GM19467 (cell line): ENCODE data around the gene SLC23A2.
A peak's percentile ranks its signal among the peaks of the same experiment; 100 is the strongest.
"Not testable (repeated sequence)": the region's sequence is repeated elsewhere in the genome, so short reads cannot be mapped to it uniquely, and the experiment has no call there.

Experiments used
- ATAC-seq: cut with Tn5 transposase; IDR thresholded peaks from one replicate; pipeline ENCODE4 v1.9.1; 2021; ENCODE audit warnings: mild to moderate bottlenecking, moderate library complexity; ENCODE audit not compliant: unreplicated experiment

SLC23A2 gene

DNA sequence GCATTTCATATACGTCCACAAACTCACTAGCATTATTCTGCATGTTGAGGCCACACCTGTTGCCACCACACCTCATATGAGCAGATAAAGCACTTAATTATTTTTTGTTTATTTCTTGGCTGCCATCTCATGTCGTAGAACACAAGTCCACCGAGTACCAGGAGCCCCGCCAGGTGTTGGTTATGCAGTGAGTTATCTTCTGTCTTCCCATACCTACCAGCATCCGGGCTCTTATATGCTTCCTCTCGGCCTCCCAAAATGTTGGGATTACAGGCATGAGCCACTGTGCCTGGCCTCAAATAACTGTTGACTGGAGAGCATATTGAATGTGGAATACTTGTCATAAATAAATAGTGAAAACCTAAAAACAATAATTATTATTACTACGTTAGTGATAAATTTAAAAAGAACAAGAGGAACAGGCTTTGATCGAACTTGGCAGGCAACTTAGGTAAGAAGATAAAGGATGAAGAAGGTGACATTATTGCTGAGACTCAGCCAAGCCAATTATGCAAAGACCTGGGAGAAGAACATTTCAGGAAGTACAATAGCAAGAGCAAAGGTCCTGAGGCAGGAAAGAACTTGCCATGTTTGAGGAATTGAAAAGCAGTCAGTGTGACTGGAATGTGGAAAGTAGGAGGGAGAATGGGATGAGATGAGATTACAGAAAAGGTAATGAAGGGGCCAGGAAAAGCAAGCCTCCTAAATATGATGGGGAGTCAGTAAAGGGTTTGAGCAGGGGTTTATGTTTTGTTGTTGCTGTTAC lies 12.6 kb upstream of the SLC23A2 start:
- no peak for ATAC-seq

DNA sequence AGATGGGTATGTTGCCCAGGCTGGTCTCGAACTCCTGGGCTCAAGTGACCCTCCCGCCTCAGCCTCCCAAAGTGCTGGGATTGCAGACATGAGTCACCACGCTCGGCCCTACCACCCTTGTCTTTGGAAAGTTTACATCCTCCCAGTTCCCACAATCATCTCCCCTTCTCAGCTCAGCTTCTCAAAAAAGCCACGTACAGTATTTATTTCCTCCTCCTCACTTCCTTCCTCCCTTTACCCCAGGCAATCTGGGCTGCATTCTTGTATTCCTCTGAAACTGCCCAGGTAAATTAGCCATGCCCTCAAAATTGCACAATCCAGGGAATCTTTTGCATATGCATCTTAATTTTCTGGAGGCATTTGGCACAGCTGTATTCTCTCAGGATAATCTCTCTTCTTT lies 7.4 kb upstream of the SLC23A2 start:
- ATAC-seq: no peak

DNA sequence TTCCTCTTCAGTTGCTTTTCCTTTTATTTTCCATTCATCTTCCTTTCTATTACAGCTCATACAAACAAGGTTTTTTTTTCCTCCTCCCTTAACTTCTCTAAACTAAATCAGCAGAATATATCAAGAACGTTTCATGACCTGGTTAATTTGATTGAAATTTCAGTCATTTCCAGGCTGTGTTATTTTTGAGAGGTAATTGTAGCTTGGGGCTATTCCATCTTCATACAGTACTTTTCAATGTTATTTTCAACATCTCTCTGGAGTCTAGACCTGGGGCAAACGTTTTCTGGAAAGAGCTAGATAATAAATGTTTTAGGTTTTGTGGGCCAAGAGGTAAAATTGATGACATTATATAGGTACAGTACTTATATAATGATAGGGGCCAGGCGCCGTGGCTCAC lies 4.0 kb upstream of the SLC23A2 start:
- ATAC-seq: no peak

DNA sequence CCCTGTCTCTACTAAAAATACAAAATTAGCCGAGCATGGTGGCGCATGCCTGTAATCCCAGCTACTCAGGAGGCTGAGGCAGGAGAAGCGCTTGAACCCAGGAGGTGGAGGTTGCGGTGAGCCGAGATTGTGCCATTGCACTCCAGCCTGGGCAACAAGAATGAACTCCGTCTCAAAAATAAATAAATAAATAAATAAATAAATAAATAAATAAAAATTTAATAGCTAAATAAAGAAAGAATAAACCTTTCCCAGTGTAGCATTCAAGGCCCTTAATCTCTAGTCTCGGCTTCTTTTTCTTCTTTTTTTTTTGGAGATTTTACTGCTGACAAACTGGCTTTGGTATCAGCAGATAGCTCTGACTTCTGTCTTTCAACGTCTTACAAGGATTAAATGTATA lies 3.5 kb upstream of the SLC23A2 start:
- not testable (repeated sequence) for ATAC-seq

DNA sequence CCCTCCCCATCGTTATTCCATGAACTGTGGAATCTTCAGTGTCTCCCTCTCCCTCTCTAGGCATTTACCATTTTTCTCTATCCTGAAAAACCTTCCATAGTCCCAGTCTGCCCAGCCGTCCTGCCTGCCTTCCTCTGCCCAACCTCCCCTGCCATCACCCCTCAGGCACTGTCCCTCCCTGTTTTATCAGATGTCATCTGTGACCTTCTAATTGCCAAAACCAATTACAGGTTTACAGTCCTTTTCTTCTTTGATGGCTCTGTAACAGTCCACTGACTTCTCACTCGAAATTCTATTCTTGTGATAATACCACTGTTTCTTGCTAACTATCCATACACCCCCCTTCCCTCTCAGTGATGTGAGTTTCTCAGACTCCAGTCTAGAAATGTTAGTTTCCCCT lies 2.3 kb upstream of the SLC23A2 start:
- no peak for ATAC-seq

DNA sequence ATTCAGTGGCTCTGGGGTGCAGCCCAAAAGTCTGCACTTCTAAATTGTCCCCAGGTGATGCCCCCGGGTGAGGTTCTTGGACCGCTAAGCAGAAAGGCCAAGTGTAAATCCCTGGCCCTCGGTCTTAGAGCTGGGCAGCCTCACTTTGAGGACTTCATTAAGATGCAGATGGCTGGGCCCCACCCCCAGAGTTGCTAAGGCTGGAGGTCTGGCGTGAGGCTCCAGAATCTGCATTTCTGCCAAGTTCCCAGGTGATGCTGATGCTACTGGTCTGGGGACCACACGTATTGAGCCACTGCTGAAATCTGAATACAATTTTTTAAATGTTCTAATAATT lies 735 bp upstream of the SLC23A2 start:
- no peak for ATAC-seq

DNA sequence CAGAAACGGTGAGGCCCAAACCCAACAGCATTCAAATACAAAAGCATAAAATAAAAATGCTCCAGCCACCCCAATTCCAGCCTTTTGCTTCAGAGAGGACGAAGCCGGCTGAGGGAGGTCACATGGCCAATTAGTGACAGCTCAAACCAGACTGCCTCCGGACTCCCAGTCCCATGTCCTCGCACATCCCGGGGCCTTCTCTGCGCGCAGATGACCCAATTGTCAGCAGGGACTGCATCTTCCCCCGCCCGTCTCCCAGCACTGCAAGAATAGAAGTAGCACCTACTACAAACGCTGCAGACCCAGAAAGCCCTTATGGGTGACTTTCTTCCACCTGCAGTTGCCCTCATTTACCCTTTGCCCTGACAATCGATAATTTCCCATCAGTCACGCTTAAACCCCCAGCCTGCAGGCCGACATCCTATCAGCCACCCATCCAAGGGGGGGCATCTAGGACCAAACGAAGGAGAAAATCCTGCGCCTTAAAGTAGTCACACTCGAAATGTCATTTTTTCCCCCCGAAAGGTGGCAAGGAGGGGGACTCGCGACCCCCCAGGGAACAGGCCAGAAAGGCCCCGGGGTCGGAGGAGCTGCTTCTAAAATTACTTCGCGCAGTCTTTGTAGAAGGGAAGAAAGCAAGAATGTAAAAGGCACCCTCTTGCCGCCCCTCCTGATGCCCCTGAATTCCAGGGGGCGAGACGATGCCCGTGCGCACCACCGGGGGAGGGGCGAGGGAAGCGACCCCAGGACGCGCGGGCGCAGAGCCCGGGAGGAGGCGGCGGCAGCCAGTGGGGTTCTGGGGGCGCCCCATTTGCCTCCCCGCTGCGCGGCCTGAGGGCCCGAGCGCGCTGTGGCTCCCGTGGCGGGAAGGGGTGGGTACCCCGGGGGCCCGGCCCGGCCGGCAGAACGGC lies 792 bp downstream of the SLC23A2 start:
- no peak for ATAC-seq

DNA sequence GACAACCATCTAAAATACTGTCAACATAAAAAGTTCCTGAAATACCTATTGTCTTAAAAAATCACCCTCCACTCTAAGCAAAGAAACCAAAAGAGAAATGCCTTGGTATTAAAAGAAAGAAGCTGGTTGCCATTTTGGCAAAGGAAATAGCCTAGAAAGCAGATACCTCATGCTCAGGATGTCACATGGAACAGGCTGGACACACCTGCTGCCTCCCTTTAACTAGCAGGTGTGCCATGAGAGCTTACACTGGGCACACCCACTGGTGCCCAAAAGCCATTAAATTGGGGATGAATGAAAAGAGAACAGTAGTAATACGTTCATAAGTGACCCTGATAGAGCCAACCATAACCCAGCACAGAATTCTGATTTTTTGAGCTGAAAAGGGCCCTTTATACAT lies 1.5 kb downstream of the SLC23A2 start:
- ATAC-seq: no peak

DNA sequence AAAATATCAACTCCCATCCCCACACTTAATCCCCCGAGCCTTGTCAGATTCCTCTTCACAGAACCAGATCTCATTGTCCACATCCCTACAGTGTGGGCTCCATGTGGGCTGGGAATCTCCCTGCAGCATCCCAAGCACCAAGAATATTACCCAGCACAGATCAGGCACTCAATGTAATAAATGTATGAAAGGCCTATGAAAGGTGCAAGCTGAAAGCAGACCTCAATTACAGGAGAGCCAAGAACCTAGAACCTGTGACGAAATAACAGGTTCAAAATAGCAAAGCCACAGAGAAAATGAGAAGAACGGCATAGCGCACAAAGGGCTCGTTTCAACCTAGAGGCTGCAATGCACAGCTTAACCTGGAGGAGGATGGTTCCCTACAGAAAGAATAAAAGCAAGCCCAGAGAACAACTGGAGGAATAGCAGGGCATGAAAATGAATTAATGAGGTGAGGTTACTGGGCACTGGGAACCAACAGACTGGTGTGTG lies 3.1 kb downstream of the SLC23A2 start:
- ATAC-seq: no peak

DNA sequence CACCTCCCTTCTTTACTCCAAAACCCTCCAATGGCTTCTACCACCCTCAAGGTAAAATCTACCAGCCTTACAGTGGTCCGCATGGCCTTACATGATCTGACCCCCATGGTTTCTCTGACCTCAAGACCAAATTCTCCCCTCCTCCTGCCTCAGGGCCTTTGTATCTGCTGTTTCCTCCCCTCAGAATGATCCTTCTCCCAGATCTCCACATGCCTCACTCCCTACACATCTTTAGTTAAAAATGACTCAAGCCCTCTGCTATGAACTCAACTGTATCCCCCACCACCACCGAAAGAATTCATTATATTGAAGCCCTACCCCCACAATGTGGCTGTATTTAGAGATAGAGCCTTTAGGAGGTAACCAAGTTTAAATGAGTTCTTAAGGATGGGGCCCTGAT lies 4.1 kb downstream of the SLC23A2 start:
- ATAC-seq: no peak

DNA sequence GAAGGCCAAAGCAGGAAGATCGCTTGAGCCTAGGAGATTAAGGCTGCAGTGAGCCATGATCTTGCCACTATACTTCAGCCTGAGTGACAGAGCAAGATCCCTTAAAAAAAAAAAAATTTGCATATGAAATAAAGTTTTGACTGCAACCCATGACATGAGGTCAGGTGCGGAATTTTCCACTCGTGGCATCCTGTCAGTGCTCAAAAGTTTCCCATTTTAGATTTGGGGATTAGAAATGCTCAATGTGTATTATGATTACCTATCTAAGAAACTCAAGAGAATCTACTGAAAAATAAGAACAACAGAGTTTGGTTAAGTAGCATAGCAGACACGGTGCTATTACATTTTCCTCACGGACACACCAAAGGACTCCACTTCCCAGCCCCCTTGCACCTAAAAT lies 11.7 kb downstream of the SLC23A2 start:
- ATAC-seq: no peak

DNA sequence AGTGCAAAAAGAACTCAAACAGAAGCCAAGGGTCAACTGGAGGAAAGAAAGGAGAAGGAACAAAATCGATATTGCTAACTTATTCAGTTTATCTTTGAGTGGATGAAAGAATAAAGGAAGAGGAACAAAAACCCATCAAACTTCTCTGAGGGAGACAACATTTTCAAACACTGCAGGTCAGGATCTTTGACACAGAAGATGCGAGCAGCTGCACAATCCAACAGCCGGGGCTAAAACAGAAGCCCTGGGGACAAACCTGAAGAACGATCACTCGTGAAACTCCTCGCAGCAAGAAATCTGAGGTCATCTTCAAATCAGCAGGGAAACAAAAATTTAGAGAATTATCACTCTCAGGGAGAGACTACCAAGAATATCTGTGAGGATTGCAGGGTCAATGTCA lies 14.2 kb downstream of the SLC23A2 start:
- no peak for ATAC-seq

DNA sequence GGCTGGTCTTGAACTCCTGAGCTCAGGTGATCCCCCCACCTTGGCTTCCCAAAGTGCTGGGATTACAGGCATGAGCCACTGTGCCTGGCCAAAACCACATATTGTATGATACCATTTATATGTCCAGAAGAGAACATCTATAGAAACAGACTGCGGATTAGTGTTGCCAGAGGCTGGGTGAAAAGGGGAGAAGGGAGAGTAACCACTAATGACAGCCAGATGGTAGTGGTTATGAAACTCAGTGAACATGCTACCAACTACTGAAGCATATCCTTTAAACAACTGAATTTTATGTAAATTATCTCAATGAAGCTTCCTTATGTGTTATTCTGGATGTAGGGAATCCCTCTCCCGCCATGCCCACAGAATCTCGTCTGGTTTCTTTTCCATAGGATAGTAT lies 15.7 kb downstream of the SLC23A2 start:
- no peak for ATAC-seq

DNA sequence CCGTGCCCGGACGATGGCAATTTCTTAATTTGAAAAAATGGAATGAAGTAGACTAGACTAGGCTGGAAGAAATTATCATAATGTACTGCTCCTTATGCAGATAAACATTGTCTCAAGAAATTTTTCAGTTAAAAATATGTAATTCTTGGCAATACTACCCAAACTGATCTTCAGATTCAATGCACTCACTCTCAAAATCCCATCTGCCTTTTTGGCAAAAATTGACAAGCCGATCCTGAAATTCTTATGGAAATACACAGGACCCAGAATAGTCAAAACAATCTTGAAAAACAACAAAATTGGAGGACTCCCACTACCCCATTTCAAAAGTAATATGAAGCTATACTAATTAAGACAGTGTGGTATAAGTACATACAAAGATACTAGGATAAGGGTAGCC lies 19.0 kb downstream of the SLC23A2 start:
- no peak for ATAC-seq

DNA sequence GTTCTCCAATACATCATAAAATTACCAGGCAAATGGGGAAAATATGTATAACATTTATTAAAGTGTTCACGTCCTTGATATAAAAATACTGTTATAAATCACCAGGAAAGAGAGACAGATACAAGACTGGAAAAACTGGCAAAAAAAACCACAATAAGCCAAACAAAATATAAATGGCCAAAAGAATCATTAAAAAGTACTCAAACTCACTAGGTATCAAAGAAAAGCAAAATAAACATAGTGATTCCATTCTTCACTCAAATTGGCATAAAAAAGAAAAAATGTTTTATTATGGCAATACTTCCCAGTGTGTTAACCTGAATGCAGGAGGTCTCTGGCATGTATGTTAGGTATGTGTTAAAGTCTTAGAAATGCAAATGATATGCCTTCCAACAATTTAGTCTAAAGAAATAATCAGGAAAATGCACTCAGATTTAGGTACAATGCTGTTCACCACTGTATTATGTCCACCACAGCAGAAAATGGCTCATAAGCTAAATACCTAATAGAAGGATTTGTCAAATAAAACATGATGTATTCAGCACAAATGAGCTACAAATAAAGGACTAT lies 21.4 kb downstream of the SLC23A2 start:
- no peak for ATAC-seq

DNA sequence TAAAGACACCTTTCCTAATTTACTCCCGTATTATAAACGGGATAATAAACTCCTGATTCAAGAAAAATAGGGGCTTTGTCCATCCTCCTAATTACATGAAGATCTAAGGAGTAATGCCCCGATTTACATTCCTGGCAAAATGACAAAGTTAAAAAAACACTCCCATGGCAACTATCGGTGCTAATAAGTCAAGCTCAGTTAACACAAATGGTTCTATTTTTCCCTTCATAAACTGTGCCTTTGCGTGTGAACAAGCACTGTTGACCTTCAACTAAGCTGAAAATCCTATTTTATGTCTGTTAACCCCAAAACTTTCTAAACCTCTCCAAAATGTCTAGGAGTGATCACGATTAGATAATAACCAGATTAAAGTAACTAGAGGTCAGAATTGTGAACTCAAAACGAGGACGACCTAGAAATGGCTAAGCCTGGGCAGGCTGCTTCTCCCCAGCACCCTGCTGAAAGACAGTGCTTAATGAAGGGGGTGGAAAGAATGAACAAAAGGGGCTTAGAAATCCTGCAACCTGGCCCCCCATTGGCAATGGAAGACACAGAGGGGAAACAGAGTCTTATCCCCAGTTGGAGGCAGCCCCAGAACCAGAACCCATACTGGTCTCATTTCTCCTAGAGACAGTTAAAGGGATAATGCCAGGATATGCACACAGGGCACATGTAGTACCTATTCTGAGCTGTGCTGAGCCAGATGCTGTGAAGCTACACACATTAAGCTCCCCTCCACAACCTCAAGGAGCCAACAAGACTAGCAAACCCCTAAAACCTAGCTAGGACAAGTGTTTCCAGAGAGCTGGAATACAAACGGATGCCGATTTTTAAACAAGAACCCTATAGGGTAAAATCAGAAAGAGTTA lies 23.0 kb downstream of the SLC23A2 start:
- no peak for ATAC-seq

DNA sequence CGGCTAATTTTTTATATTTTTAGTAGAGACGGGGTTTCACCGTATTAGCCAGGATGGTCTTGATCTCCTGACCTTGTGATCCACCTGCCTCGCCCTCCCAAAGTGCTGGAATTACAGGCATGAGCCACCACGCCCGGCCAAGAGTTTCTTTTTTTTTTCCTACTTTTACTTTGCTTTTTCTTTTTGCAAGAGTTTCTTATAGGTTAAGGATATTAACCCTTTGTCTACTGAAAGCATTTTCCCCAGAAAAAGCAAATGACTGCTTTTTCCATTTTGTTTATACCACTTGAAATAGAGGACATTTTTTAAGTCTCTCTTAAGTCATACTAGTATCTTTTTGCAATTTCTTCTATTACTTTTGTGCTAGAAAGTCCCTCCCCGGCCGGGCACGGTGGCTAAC lies 25.3 kb downstream of the SLC23A2 start:
- ATAC-seq: not testable (repeated sequence)

DNA sequence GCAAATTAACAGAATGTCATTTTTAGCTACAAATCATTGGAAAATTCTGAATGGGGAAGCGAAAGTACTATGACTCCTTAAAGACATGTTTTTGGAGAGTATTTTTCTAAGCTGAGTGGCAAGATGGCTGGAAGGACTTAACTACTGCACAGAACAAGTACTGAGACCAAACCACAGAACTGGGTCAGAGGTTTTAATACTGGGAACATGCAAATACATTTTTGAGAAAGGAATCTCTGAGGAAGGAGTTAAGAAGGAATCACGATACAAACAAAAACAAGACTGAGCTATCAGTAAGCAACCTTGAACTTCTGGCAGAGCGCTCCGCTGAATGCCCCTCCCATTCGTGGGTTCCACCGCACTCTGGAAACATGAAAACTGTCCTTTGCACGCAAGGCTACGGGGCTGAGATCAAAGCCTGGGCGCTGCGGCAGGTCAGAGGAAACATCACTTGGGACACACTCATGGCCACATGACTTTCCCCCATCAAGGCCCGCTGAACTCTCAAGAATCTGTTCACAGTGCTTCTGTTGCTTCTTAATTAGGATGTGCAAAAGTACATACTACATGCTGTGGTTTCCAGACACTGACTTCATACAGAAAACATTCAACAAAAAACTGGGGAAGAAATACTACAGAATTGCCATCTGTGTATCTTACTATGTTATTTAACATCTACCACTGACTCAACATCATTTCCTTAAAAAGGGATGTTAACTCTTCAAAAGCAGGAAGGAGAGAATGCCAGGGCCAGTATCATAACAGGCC lies 27.8 kb downstream of the SLC23A2 start:
- ATAC-seq: peak; percentile 82

DNA sequence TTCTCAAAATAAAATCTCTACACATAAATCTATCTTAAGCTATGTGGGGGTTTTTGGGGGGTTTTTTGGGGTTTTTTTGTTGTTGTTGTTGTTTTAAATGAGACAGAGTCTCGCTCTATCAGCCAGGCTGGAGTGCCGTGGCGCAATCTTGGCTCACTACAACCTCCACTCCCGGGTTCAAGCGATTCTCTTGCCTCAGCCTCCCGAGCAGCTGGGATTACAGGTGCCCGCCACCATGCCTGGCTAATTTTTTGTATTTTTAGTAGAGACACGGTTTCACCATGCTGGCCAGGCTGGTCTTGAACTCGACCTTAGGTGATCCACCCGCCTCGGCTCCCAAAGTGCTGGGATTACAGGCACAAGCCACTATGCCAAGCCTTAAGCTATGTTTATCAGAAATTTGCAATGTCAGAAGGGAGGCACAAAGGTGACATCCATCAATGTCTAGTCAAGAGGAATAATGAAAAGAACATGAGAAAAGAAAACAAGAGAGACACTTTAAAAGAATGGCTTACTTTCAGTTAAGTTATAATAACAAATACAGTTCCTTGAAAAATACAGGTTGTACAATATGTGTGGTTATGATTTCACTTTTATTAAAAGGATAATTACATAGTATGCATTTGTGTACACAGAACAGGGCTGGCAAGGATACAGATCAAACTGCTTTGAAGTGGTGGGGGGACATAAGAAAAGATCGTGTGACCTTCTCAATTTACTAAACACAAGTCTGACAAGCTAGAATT lies 28.6 kb downstream of the SLC23A2 start:
- ATAC-seq: no peak
